Measurements from ENCODE around the gene ZNF800.

DNA sequence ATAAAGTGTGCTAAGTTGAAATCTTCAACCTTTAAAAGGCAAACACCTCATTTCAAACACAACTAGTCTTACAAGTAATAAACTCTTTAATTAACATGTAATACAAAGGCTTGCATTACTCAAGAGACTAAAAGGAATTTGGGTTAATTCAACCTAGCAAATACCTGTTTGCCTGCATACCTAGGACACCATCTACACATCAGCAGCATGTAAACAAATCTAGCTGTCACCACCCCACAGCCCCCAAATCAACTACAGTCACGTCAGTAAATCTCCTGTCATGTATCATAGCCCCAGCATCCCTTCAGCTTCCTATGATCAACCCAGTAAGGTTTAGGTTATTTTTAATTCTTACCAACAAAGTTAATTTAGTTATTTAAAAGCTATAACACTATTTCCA, 33.5 kb downstream of the ZNF800 start:
- TF ChIP-seq BACH2 (CRISPR knock-in tag; IDR thresholded peaks at IDR 0.05; ENCODE audit: borderline replicate concordance) (no peak), CSDC2 (CRISPR knock-in tag; IDR thresholded peaks at IDR 0.05) (no peak), PATZ1 (CRISPR knock-in tag; IDR thresholded peaks at IDR 0.05; ENCODE audit: borderline replicate concordance) (no peak), ESRRG (CRISPR knock-in tag; IDR thresholded peaks at IDR 0.05) (no peak), ZFP3 (CRISPR knock-in tag; IDR thresholded peaks at IDR 0.05) (no peak), ISL1 (CRISPR knock-in tag; IDR thresholded peaks at IDR 0.05) (no peak)
- TF ChIP-seq, protein P1, sequence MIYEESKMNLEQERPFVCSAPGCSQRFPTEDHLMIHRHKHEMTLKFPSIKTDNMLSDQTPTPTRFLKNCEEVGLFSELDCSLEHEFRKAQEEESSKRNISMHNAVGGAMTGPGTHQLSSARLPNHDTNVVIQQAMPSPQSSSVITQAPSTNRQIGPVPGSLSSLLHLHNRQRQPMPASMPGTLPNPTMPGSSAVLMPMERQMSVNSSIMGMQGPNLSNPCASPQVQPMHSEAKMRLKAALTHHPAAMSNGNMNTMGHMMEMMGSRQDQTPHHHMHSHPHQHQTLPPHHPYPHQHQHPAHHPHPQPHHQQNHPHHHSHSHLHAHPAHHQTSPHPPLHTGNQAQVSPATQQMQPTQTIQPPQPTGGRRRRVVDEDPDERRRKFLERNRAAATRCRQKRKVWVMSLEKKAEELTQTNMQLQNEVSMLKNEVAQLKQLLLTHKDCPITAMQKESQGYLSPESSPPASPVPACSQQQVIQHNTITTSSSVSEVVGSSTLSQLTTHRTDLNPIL (CRISPR knock-in tag; IDR thresholded peaks at IDR 0.05; ENCODE audit: low read depth): no peak
- TF ChIP-seq, protein P2, sequence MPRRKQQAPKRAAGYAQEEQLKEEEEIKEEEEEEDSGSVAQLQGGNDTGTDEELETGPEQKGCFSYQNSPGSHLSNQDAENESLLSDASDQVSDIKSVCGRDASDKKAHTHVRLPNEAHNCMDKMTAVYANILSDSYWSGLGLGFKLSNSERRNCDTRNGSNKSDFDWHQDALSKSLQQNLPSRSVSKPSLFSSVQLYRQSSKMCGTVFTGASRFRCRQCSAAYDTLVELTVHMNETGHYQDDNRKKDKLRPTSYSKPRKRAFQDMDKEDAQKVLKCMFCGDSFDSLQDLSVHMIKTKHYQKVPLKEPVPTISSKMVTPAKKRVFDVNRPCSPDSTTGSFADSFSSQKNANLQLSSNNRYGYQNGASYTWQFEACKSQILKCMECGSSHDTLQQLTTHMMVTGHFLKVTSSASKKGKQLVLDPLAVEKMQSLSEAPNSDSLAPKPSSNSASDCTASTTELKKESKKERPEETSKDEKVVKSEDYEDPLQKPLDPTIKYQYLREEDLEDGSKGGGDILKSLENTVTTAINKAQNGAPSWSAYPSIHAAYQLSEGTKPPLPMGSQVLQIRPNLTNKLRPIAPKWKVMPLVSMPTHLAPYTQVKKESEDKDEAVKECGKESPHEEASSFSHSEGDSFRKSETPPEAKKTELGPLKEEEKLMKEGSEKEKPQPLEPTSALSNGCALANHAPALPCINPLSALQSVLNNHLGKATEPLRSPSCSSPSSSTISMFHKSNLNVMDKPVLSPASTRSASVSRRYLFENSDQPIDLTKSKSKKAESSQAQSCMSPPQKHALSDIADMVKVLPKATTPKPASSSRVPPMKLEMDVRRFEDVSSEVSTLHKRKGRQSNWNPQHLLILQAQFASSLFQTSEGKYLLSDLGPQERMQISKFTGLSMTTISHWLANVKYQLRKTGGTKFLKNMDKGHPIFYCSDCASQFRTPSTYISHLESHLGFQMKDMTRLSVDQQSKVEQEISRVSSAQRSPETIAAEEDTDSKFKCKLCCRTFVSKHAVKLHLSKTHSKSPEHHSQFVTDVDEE (CRISPR knock-in tag; IDR thresholded peaks at IDR 0.05): no peak
